ENCODE data around the gene ARIH1.
"Not testable (repeated sequence)": the region's sequence is repeated elsewhere in the genome, so short reads cannot be mapped to it uniquely, and the experiment has no call there.

ARIH1 gene

GRCh38 chr15:72614810-72615532, 140.8 kb downstream of the ARIH1 start:
- no peak for DNase-seq

GRCh38 chr15:72615533-72616233, 141.6 kb downstream of the ARIH1 start:
- peak; percentile 16 for DNase-seq

- no peak for DNase-seq
Measured at GRCh38 chr15:72616491-72617210, 142.5 kb downstream of the ARIH1 start.

GRCh38 chr15:72623854-72624253, 149.7 kb downstream of the ARIH1 start:
- not testable (repeated sequence) for DNase-seq

- not testable (repeated sequence) for DNase-seq
Measured at GRCh38 chr15:72626153-72626552, 152.0 kb downstream of the ARIH1 start.

GRCh38 chr15:72628249-72629067, 154.3 kb downstream of the ARIH1 start:
- peak; percentile 14 for DNase-seq

- not testable (repeated sequence) for DNase-seq
Measured at GRCh38 chr15:72629068-72629570, 155.0 kb downstream of the ARIH1 start.

GRCh38 chr15:72636519-72637282, 162.6 kb downstream of the ARIH1 start:
- peak; percentile 76 for DNase-seq

GRCh38 chr15:72639759-72640483, 165.8 kb downstream of the ARIH1 start:
- DNase-seq = not testable (repeated sequence)

GRCh38 chr15:72642271-72642670, 168.1 kb downstream of the ARIH1 start:
- DNase-seq = not testable (repeated sequence)

- not testable (repeated sequence) for DNase-seq
Measured at GRCh38 chr15:72648631-72649253, 174.6 kb downstream of the ARIH1 start.
